ENCODE measurements around the gene MOB3C.

The MOB3C gene

DNA sequence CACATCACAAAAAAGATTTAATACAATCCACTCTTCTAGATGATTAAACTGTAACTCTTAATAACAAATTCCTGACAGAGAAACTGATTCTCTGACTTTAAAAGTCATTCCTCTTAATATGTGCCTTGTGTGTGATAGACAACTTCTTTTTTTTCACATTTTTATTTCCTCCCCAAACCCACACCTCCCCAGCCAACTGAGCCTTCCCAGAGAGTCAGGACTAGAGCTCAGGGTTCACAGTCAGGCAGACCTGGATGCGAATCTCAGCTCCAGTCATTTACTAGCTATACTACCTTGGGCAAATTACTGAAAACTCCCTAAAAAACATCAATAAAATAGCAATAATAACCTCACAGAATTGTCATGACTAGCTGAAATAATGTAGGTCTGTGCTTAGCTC, 37.4 kb upstream of the MOB3C start:
- TF ChIP-seq SIN3A (IDR thresholded peaks at IDR 0.05; ENCODE audit: borderline replicate concordance, insufficient read depth, low read length) (no peak), TAF1 (IDR thresholded peaks at IDR 0.05; ENCODE audit: borderline replicate concordance, insufficient read depth, low read length) (no peak), FOXP2 (optimal IDR thresholded peaks at IDR 0.05; ENCODE audit: borderline replicate concordance, extremely low read depth, extremely low read length, insufficient read depth) (no peak), POLR2AphosphoS5 (IDR thresholded peaks at IDR 0.05; ENCODE audit: low read depth, low read length) (no peak)
- TF ChIP-seq, protein P1, sequence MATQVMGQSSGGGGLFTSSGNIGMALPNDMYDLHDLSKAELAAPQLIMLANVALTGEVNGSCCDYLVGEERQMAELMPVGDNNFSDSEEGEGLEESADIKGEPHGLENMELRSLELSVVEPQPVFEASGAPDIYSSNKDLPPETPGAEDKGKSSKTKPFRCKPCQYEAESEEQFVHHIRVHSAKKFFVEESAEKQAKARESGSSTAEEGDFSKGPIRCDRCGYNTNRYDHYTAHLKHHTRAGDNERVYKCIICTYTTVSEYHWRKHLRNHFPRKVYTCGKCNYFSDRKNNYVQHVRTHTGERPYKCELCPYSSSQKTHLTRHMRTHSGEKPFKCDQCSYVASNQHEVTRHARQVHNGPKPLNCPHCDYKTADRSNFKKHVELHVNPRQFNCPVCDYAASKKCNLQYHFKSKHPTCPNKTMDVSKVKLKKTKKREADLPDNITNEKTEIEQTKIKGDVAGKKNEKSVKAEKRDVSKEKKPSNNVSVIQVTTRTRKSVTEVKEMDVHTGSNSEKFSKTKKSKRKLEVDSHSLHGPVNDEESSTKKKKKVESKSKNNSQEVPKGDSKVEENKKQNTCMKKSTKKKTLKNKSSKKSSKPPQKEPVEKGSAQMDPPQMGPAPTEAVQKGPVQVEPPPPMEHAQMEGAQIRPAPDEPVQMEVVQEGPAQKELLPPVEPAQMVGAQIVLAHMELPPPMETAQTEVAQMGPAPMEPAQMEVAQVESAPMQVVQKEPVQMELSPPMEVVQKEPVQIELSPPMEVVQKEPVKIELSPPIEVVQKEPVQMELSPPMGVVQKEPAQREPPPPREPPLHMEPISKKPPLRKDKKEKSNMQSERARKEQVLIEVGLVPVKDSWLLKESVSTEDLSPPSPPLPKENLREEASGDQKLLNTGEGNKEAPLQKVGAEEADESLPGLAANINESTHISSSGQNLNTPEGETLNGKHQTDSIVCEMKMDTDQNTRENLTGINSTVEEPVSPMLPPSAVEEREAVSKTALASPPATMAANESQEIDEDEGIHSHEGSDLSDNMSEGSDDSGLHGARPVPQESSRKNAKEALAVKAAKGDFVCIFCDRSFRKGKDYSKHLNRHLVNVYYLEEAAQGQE (IDR thresholded peaks at IDR 0.05; ENCODE audit: insufficient read depth in 1 of 2, low read depth in 2 of 2, low read length in 2 of 2), result no peak

GRCh38 chr1:46653405-46653958, 36.9 kb upstream of the MOB3C start:
- no peak for TF ChIP-seq TAF1 (IDR thresholded peaks at IDR 0.05; ENCODE audit: borderline replicate concordance, insufficient read depth, low read length)
- no peak for TF ChIP-seq SIN3A (IDR thresholded peaks at IDR 0.05; ENCODE audit: borderline replicate concordance, insufficient read depth, low read length)
- TF ChIP-seq, protein P1 (IDR thresholded peaks at IDR 0.05; ENCODE audit: insufficient read depth in 1 of 2, low read depth in 2 of 2, low read length in 2 of 2), result no peak
- no peak for TF ChIP-seq POLR2AphosphoS5 (IDR thresholded peaks at IDR 0.05; ENCODE audit: low read depth, low read length)
- TF ChIP-seq FOXP2 (optimal IDR thresholded peaks at IDR 0.05; ENCODE audit: borderline replicate concordance, extremely low read depth, extremely low read length, insufficient read depth), result no peak

GRCh38 chr1:46652321-46653100, 35.9 kb upstream of the MOB3C start:
- no peak for TF ChIP-seq SIN3A (IDR thresholded peaks at IDR 0.05; ENCODE audit: borderline replicate concordance, insufficient read depth, low read length)
- TF ChIP-seq, protein P1 (IDR thresholded peaks at IDR 0.05; ENCODE audit: insufficient read depth in 1 of 2, low read depth in 2 of 2, low read length in 2 of 2), result no peak
- TF ChIP-seq TAF1 (IDR thresholded peaks at IDR 0.05; ENCODE audit: borderline replicate concordance, insufficient read depth, low read length), result no peak
- no peak for TF ChIP-seq POLR2AphosphoS5 (IDR thresholded peaks at IDR 0.05; ENCODE audit: low read depth, low read length)
- TF ChIP-seq FOXP2 (optimal IDR thresholded peaks at IDR 0.05; ENCODE audit: borderline replicate concordance, extremely low read depth, extremely low read length, insufficient read depth), result no peak

DNA sequence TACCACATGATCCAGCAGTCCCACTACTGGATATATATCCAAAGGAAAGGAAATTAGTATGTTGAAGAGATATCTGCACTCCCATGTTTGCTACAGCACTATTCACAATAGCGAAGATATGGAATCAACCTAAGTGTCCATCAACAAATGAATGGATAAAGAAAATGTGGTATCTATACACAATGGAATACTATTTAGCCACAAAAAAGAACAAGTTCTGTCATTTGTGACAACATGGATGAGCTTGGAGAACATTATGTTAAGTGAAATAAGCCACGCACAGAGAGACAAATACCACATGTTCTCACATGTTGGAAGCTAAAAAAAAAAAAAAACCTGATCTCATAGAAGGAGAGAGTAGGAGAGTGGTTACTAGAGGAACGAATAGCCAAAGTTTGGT, 33.9 kb upstream of the MOB3C start:
- no peak for TF ChIP-seq FOXP2 (optimal IDR thresholded peaks at IDR 0.05; ENCODE audit: borderline replicate concordance, extremely low read depth, extremely low read length, insufficient read depth)
- no peak for TF ChIP-seq TAF1 (IDR thresholded peaks at IDR 0.05; ENCODE audit: borderline replicate concordance, insufficient read depth, low read length)
- TF ChIP-seq SIN3A (IDR thresholded peaks at IDR 0.05; ENCODE audit: borderline replicate concordance, insufficient read depth, low read length), result no peak
- TF ChIP-seq POLR2AphosphoS5 (IDR thresholded peaks at IDR 0.05; ENCODE audit: low read depth, low read length), result no peak
- TF ChIP-seq, protein P1 (IDR thresholded peaks at IDR 0.05; ENCODE audit: insufficient read depth in 1 of 2, low read depth in 2 of 2, low read length in 2 of 2), result no peak
